Measurements from ENCODE around the gene CSMD2.

Gene CSMD2

DNA sequence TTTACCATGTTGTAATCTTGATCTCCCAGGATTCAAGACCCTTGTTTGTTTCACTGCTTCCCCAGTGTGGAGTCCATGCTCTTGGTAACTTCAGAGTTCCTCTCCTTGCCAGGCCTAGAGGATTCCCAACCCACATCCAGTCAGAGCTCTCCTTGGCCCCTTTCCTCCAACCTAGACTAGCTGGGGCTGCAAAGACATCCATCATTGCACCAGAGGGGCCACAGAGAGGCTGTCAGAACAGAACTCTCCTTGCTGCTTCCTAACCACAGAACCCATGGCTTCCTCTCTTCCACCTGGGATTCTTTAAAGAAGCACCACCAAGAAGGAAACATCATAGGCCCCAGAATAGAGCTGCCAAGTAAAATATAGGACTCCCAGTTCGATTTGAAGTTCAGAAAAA lies 220.2 kb downstream of the CSMD2 start (continued):
- TF ChIP-seq, protein P1, sequence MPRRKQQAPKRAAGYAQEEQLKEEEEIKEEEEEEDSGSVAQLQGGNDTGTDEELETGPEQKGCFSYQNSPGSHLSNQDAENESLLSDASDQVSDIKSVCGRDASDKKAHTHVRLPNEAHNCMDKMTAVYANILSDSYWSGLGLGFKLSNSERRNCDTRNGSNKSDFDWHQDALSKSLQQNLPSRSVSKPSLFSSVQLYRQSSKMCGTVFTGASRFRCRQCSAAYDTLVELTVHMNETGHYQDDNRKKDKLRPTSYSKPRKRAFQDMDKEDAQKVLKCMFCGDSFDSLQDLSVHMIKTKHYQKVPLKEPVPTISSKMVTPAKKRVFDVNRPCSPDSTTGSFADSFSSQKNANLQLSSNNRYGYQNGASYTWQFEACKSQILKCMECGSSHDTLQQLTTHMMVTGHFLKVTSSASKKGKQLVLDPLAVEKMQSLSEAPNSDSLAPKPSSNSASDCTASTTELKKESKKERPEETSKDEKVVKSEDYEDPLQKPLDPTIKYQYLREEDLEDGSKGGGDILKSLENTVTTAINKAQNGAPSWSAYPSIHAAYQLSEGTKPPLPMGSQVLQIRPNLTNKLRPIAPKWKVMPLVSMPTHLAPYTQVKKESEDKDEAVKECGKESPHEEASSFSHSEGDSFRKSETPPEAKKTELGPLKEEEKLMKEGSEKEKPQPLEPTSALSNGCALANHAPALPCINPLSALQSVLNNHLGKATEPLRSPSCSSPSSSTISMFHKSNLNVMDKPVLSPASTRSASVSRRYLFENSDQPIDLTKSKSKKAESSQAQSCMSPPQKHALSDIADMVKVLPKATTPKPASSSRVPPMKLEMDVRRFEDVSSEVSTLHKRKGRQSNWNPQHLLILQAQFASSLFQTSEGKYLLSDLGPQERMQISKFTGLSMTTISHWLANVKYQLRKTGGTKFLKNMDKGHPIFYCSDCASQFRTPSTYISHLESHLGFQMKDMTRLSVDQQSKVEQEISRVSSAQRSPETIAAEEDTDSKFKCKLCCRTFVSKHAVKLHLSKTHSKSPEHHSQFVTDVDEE (CRISPR knock-in tag; IDR thresholded peaks at IDR 0.05) = no peak
- TF ChIP-seq, protein P2, sequence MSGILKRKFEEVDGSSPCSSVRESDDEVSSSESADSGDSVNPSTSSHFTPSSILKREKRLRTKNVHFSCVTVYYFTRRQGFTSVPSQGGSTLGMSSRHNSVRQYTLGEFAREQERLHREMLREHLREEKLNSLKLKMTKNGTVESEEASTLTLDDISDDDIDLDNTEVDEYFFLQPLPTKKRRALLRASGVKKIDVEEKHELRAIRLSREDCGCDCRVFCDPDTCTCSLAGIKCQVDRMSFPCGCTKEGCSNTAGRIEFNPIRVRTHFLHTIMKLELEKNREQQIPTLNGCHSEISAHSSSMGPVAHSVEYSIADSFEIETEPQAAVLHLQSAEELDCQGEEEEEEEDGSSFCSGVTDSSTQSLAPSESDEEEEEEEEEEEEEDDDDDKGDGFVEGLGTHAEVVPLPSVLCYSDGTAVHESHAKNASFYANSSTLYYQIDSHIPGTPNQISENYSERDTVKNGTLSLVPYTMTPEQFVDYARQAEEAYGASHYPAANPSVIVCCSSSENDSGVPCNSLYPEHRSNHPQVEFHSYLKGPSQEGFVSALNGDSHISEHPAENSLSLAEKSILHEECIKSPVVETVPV (CRISPR knock-in tag; IDR thresholded peaks at IDR 0.05) = no peak
- no peak for TF ChIP-seq ZNF8 (CRISPR knock-in tag; IDR thresholded peaks at IDR 0.05)
- no peak for TF ChIP-seq ISL1 (CRISPR knock-in tag; IDR thresholded peaks at IDR 0.05)

DNA sequence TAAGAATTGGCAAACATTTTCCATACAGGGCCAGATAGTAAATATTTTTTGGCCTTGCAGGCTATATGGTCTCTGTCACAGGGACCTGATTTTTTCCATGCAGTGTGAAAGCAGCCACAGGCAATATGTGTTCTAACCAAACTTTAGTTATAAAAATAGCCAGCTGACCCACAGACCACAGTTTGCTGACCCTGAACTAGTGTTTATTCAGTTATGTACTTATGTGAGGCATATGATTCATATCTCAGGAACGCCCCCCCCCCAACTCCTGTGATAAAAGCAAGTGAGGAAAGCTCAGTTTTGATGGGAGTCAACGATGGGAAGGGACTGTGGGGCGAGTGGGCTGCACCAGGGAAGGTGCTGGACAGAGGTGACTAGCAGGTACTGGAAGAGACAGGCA lies 221.1 kb downstream of the CSMD2 start:
- TF ChIP-seq ZFP3 (CRISPR knock-in tag; IDR thresholded peaks at IDR 0.05) = no peak
- no peak for TF ChIP-seq TOX (CRISPR knock-in tag; IDR thresholded peaks at IDR 0.05; ENCODE audit: borderline replicate concordance)
- TF ChIP-seq ZFP30 (CRISPR knock-in tag; IDR thresholded peaks at IDR 0.05) = no peak
- no peak for TF ChIP-seq ESRRG (CRISPR knock-in tag; IDR thresholded peaks at IDR 0.05)
- no peak for TF ChIP-seq ZNF8 (CRISPR knock-in tag; IDR thresholded peaks at IDR 0.05)
- TF ChIP-seq PPARA (CRISPR knock-in tag; IDR thresholded peaks at IDR 0.05; ENCODE audit: borderline replicate concordance) = no peak
- no peak for TF ChIP-seq ZC3H10 (CRISPR knock-in tag; IDR thresholded peaks at IDR 0.05)
- TF ChIP-seq CSDC2 (CRISPR knock-in tag; IDR thresholded peaks at IDR 0.05) = no peak
- TF ChIP-seq OSR1 (CRISPR knock-in tag; IDR thresholded peaks at IDR 0.05) = no peak
- no peak for TF ChIP-seq ZNF70 (CRISPR knock-in tag; IDR thresholded peaks at IDR 0.05)
- no peak for TF ChIP-seq ZNF565 (CRISPR knock-in tag; conservative IDR thresholded peaks at IDR 0.05; ENCODE audit: low read depth)
- TF ChIP-seq, protein P3, sequence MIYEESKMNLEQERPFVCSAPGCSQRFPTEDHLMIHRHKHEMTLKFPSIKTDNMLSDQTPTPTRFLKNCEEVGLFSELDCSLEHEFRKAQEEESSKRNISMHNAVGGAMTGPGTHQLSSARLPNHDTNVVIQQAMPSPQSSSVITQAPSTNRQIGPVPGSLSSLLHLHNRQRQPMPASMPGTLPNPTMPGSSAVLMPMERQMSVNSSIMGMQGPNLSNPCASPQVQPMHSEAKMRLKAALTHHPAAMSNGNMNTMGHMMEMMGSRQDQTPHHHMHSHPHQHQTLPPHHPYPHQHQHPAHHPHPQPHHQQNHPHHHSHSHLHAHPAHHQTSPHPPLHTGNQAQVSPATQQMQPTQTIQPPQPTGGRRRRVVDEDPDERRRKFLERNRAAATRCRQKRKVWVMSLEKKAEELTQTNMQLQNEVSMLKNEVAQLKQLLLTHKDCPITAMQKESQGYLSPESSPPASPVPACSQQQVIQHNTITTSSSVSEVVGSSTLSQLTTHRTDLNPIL (CRISPR knock-in tag; IDR thresholded peaks at IDR 0.05; ENCODE audit: low read depth) = no peak
- TF ChIP-seq RARB (CRISPR knock-in tag; IDR thresholded peaks at IDR 0.05) = no peak
- no peak for TF ChIP-seq SNAI2 (CRISPR knock-in tag; IDR thresholded peaks at IDR 0.05)
- TF ChIP-seq, protein P1 (CRISPR knock-in tag; IDR thresholded peaks at IDR 0.05) = no peak
- TF ChIP-seq, protein P4, sequence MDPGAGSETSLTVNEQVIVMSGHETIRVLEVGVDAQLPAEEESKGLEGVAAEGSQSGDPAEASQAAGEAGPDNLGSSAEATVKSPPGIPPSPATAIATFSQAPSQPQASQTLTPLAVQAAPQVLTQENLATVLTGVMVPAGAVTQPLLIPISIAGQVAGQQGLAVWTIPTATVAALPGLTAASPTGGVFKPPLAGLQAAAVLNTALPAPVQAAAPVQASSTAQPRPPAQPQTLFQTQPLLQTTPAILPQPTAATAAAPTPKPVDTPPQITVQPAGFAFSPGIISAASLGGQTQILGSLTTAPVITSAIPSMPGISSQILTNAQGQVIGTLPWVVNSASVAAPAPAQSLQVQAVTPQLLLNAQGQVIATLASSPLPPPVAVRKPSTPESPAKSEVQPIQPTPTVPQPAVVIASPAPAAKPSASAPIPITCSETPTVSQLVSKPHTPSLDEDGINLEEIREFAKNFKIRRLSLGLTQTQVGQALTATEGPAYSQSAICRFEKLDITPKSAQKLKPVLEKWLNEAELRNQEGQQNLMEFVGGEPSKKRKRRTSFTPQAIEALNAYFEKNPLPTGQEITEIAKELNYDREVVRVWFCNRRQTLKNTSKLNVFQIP (CRISPR knock-in tag; IDR thresholded peaks at IDR 0.05; ENCODE audit: borderline replicate concordance, low read depth) = no peak
- TF ChIP-seq, protein P5, sequence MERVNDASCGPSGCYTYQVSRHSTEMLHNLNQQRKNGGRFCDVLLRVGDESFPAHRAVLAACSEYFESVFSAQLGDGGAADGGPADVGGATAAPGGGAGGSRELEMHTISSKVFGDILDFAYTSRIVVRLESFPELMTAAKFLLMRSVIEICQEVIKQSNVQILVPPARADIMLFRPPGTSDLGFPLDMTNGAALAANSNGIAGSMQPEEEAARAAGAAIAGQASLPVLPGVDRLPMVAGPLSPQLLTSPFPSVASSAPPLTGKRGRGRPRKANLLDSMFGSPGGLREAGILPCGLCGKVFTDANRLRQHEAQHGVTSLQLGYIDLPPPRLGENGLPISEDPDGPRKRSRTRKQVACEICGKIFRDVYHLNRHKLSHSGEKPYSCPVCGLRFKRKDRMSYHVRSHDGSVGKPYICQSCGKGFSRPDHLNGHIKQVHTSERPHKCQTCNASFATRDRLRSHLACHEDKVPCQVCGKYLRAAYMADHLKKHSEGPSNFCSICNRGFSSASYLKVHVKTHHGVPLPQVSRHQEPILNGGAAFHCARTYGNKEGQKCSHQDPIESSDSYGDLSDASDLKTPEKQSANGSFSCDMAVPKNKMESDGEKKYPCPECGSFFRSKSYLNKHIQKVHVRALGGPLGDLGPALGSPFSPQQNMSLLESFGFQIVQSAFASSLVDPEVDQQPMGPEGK (CRISPR knock-in tag; IDR thresholded peaks at IDR 0.05; ENCODE audit: borderline replicate concordance) = no peak
- no peak for TF ChIP-seq GLIS3 (CRISPR knock-in tag; IDR thresholded peaks at IDR 0.05)
- ATAC-seq = no peak

All from SK-N-SH treated with all-trans-retinoic acid at 6 μM for 48 hours (cell line).